ENCODE data around the gene ZRANB3. TPM values are rescaled to one million over a fixed set of nuclear protein-coding genes. Genes with fewer than 3 reads are reported as not detected.
"Not testable (repeated sequence)": the region's sequence is repeated elsewhere in the genome, so short reads cannot be mapped to it uniquely, and the experiment has no call there.

ZRANB3 gene
- total RNA-seq, 3 donors from 2014 or later, result 4.9 to 7.3 (median 5.0) TPM

DNA sequence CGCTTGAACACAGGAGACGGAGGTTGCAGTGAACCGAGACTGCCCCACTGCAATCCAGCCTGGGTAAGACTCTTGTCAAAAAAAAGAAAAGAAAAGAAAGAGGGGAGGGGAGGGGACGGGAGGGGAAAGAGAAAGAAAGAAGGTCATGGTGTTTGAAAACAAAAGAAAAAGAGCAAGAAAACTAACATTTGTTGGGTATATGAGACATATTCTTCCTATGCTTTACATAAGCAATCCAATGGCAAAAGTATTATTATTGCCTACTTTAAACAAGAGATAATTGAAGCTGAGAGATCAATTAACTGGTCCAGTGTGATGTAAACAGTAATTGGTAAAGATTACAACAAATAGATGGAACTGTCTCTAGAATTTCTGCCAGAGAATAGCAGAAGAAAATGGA lies 157.3 kb downstream of the ZRANB3 start:
- intact Hi-C loops (cut with DNase I, micrococcal nuclease), result no loop called here

DNA sequence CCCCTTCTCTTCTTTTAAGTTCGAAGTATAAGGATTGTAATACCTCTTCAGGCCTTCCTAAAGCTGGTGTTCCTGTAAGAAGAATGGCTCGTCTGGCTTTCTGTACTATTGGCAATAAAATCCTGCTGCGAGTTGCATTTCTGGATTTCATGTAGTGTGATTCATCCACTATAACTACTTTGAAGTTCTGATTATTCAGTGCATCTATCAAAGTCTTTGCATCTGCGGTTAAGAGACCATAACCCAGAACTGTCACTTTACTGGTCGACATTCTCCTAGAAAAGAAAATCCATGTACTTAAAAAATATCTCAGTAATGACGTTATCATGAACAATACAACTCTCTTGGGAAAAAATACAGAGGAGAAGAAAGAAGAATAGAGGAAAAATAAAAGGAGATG lies 181.1 kb downstream of the ZRANB3 start:
- intact Hi-C loops (cut with DNase I, micrococcal nuclease), result no loop called here
- Histone ChIP-seq H3K36me3 (ENCODE audit: low read depth) (no peaks in the 10 kb centered on the region), H3K4me1 (ENCODE audit: low read depth) (no peaks in the 10 kb centered on the region), H3K9me3 (peaks cover 11% of the 10 kb centered on the region), H3K4me3 (no peak overlapping the region)
- ATAC-seq (no peak), DNase-seq (no peak)
- TF ChIP-seq, protein P1, sequence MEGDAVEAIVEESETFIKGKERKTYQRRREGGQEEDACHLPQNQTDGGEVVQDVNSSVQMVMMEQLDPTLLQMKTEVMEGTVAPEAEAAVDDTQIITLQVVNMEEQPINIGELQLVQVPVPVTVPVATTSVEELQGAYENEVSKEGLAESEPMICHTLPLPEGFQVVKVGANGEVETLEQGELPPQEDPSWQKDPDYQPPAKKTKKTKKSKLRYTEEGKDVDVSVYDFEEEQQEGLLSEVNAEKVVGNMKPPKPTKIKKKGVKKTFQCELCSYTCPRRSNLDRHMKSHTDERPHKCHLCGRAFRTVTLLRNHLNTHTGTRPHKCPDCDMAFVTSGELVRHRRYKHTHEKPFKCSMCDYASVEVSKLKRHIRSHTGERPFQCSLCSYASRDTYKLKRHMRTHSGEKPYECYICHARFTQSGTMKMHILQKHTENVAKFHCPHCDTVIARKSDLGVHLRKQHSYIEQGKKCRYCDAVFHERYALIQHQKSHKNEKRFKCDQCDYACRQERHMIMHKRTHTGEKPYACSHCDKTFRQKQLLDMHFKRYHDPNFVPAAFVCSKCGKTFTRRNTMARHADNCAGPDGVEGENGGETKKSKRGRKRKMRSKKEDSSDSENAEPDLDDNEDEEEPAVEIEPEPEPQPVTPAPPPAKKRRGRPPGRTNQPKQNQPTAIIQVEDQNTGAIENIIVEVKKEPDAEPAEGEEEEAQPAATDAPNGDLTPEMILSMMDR (IDR thresholded peaks at IDR 0.05), result no peak

More for the DNA sequence above, 157.3 kb downstream of the ZRANB3 start:
- TF ChIP-seq, protein P1 (IDR thresholded peaks at IDR 0.05), result no peak
- H3K9me3 ChIP-seq, result no peaks in the 10 kb centered on the region
- DNase-seq, result no peak
- H3K4me1 ChIP-seq (ENCODE audit: low read depth), result no peaks in the 10 kb centered on the region
- H3K36me3 ChIP-seq (ENCODE audit: low read depth), result no peaks in the 10 kb centered on the region
- H3K4me3 ChIP-seq, result no peak overlapping the region
- ATAC-seq, result no peak

DNA sequence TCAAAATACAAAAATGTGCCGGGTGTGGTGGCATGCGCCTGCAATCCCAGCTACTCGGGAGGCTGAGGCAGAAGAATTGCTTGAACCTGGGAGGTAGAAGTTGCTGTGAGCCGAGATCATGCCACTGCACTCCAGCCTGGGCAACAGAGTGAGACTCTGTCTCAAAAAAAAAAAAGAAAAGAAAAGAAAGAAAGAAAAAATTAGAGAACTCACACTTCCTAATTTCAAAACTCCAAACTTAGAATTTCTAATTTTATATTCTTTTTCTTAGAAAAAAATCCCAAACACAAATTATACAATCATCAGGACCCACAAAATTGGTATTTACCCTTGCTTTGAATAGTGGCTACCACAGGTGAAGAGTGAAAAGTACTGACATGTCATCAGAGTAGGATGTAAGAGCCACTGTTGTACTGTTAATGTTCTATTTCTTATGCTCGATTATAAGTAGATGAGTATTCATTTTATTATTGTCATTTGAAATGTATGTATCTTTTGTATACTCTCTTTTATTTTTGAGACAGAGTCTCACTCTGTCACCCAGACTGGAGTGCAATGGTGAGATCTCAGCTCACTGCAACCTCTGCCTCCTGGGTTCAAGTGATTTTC lies 182.8 kb downstream of the ZRANB3 start:
- intact Hi-C loops (cut with DNase I, micrococcal nuclease); H3K4me3 ChIP-seq; H3K4me1 ChIP-seq (ENCODE audit: low read depth); H3K36me3 ChIP-seq (ENCODE audit: low read depth); DNase-seq; ATAC-seq: not testable (repeated sequence)
- H3K9me3 ChIP-seq, result peaks cover 11% of the 10 kb centered on the region

DNA sequence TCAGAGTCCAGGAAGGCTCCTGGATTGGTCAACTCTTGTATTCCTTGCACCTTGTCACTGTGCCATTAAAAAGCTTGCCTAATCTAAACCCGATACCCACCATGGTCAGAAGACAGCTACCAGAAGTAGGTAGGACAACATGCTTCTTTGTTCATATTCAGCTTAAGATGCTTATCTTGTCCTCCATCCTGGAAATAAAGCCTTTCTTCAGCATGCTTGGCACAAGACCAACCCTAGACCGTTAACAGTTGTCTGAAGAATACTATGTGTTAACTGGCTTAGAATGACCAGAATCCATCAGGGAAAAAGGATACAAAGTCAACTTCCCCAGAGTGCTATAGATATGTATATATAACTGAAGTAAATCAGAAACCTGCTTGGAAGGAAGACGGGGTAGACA lies 193.9 kb downstream of the ZRANB3 start:
- Histone ChIP-seq H3K4me3 (no peak overlapping the region), H3K9me3 (peaks cover 9% of the 10 kb centered on the region), H3K36me3 (ENCODE audit: low read depth) (no peaks in the 10 kb centered on the region), H3K4me1 (ENCODE audit: low read depth) (no peaks in the 10 kb centered on the region)
- intact Hi-C loops (cut with DNase I, micrococcal nuclease), result no loop called here
- TF ChIP-seq, protein P1 (IDR thresholded peaks at IDR 0.05), result no peak
- DNase-seq (no peak), ATAC-seq (no peak)

DNA sequence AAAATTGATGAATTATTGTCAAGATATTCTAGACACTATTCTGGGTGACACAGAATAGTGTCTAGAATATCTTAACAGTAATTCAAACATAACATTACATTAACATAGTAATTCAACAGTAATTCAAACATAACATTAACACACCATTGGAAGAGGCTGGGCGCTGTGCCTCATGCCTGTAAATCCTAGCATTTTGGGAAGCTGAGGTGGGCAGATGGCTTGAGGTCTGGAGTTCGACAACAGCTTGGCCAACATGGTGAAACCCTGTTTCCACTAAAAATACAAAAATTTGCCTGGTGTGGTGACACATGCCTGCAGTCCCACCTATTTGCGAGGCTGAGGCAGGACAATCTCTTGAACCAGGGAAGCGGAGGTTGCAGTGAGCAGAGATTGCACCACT lies 195.8 kb downstream of the ZRANB3 start:
- Histone ChIP-seq H3K4me3 (no peak overlapping the region), H3K36me3 (ENCODE audit: low read depth) (no peaks in the 10 kb centered on the region), H3K4me1 (ENCODE audit: low read depth) (no peaks in the 10 kb centered on the region), H3K9me3 (no peaks in the 10 kb centered on the region)
- ATAC-seq (no peak), DNase-seq (no peak)
- intact Hi-C loops (cut with DNase I, micrococcal nuclease), result no loop called here
- TF ChIP-seq, protein P1 (IDR thresholded peaks at IDR 0.05), result no peak

DNA sequence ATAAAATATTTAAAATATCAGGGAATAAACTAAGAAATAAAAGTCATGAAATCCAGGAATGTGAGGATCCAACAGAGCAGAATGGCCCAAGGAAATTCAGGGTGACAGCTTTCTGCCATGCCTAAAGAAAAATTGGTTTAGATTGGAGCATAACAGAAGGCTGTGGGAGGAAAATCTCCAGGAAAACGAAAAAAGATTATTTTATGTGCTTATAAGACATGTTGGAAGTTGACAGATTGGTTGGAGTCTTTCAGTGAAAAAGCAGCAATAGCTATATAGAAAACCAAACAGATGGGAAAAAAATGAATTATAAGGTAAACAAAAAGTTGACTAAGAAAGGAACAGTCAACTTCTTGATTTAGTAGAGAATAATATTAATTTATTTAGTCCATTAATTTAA lies 203.9 kb downstream of the ZRANB3 start:
- Histone ChIP-seq H3K9me3 (peaks cover 14% of the 10 kb centered on the region), H3K4me1 (ENCODE audit: low read depth) (no peaks in the 10 kb centered on the region), H3K36me3 (ENCODE audit: low read depth) (no peaks in the 10 kb centered on the region), H3K4me3 (no peak overlapping the region)
- ATAC-seq (no peak), DNase-seq (no peak)
- TF ChIP-seq, protein P1 (IDR thresholded peaks at IDR 0.05), result no peak
- intact Hi-C loops (cut with DNase I, micrococcal nuclease), result no loop called here

Measured in mucosa of descending colon (tissue), 3 donors.